Measurements from ENCODE around the gene BRIP1. TPM values are rescaled to one million over a fixed set of nuclear protein-coding genes. Genes with fewer than 3 reads are reported as not detected.

The BRIP1 gene
- total RNA-seq, 2 donors from 2014 or later: 0.14 TPM

DNA sequence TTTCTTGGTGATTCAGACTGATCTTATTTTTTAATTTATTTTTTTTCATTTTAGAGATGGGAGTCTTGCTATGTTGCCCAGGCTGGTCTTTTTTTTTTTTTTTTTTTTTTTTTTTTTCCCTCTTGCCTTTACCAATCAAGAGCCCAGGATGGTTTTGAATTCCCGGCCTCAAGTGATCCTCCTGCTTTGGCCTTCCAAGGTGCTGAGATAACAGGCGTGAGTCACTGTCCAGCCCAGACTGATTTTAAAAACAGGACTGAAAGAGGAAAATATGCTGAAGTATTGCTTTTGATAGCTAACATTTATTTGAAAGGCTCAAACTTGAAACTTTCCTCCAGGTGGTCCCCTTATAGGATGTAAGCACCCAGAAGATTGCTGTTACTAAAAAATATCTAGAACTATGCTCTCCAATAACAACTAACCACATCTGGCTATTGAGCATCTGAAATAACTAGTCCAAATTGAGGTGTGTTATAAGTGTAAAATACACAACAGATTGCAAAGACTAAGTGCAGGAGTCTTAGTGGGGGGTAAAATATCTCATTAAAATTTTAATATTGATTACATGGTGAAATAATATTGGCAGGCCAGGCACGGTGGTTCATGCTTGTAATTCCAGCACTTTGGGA lies 15.8 kb upstream of the BRIP1 start:
- DNase-seq (ENCODE audit: low spot score): no peak
- Histone ChIP-seq H3K27ac (no peak overlapping the region), H3K4me1 (ENCODE audit: control insufficient read depth in 1 of 2, low read depth in 2 of 2) (no peaks in the 10 kb centered on the region), H3K4me3 (no peak overlapping the region), H3K9me3 (no peaks in the 10 kb centered on the region), H3K27me3 (replicated peaks; ENCODE audit: insufficient read depth) (no peaks in the 10 kb centered on the region), H3K36me3 (peaks cover 7% of the 10 kb centered on the region)
- no peak for ATAC-seq (ENCODE audit: insufficient number of reproducible peaks, low FRiP score, low read depth)
- TF ChIP-seq CTCF (IDR thresholded peaks at IDR 0.05): no peak

DNA sequence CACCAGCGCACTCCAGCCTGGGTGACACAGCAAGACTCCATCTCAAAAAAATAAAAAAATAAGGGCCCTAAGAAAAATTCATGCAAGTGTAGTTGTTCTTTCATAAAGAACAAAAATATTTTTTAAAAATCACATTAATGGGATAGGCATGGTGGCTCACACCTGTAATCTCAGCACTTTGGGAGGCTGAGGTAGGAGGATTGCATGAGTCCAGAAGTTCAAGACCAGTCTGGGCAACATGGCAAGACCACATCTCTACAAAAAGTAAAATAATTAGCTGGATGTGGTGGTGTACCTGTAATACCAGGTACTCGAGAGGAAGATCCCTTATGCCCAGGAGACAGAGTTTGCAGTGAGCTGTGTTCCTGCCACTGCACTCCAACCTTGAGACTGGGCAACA lies 15.2 kb upstream of the BRIP1 start:
- no peak overlapping the region for H3K27ac ChIP-seq
- ATAC-seq (ENCODE audit: insufficient number of reproducible peaks, low FRiP score, low read depth): no peak

DNA sequence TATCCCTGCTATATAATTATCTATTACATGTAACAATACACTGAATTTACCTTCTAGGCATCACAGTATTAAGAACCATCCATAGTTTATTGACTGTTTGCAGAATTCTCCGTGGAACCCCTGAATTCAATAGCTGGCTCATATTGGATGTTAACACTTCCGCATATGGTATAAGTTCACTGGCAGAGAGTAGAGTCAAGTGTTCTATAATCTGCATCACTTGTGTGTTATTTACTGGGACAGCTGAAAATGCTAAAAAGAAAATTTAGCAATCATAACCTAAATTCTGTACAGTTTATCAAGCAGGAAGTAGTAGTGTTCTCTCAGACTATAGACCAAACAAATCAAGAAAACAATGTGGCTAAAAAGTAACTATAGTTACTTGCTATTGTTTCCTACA lies 14.5 kb upstream of the BRIP1 start:
- DNase-seq (ENCODE audit: low spot score): no peak
- H3K36me3 ChIP-seq: peaks cover 6% of the 10 kb centered on the region
- TF ChIP-seq CTCF (IDR thresholded peaks at IDR 0.05): no peak

More for the DNA sequence above, 15.2 kb upstream of the BRIP1 start:
- DNase-seq (ENCODE audit: low spot score): no peak
- Histone ChIP-seq H3K9me3 (no peaks in the 10 kb centered on the region), H3K36me3 (peaks cover 6% of the 10 kb centered on the region), H3K4me1 (ENCODE audit: control insufficient read depth in 1 of 2, low read depth in 2 of 2) (no peaks in the 10 kb centered on the region), H3K4me3 (no peak overlapping the region), H3K27me3 (replicated peaks; ENCODE audit: insufficient read depth) (no peaks in the 10 kb centered on the region)
- TF ChIP-seq CTCF (IDR thresholded peaks at IDR 0.05): no peak

GRCh38 chr17:61875804-61876203 lies 12.5 kb upstream of the BRIP1 start:
- Histone ChIP-seq H3K4me3 (no peak overlapping the region), H3K9me3 (no peaks in the 10 kb centered on the region), H3K4me1 (ENCODE audit: control insufficient read depth in 1 of 2, low read depth in 2 of 2) (no peaks in the 10 kb centered on the region), H3K27me3 (replicated peaks; ENCODE audit: insufficient read depth) (no peaks in the 10 kb centered on the region), H3K27ac (no peak overlapping the region), H3K36me3 (peaks cover 9% of the 10 kb centered on the region)
- no peak for ATAC-seq (ENCODE audit: insufficient number of reproducible peaks, low FRiP score, low read depth)
- no peak for DNase-seq (ENCODE audit: low spot score)
- no peak for TF ChIP-seq CTCF (IDR thresholded peaks at IDR 0.05)

More for the DNA sequence above, 14.5 kb upstream of the BRIP1 start:
- Histone ChIP-seq H3K27ac (no peak overlapping the region), H3K4me1 (ENCODE audit: control insufficient read depth in 1 of 2, low read depth in 2 of 2) (no peaks in the 10 kb centered on the region), H3K27me3 (replicated peaks; ENCODE audit: insufficient read depth) (no peaks in the 10 kb centered on the region), H3K4me3 (no peak overlapping the region), H3K9me3 (no peaks in the 10 kb centered on the region)
- ATAC-seq (ENCODE audit: insufficient number of reproducible peaks, low FRiP score, low read depth): no peak

DNA sequence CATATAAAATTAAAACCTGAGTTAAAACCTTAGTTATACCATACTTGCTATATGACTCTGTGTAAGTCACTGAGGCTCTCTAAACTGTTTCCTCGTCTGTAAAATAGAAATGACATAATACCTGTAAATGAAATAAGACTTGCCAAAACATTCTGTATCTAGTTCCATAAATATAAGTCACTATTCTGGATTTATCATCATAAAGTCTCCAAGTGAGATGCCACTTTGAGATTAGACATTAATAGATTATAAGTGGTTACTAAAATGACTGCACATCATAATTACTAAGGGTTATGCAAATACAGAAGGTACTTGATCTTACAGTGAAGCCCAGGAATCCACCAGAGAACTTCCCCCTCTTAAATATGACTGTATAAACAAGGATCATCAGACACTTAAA lies 12.0 kb upstream of the BRIP1 start:
- ATAC-seq (ENCODE audit: insufficient number of reproducible peaks, low FRiP score, low read depth): no peak
- Histone ChIP-seq H3K9me3 (no peaks in the 10 kb centered on the region), H3K27ac (no peak overlapping the region), H3K4me1 (ENCODE audit: control insufficient read depth in 1 of 2, low read depth in 2 of 2) (no peaks in the 10 kb centered on the region), H3K36me3 (peaks cover 12% of the 10 kb centered on the region), H3K4me3 (no peak overlapping the region), H3K27me3 (replicated peaks; ENCODE audit: insufficient read depth) (no peaks in the 10 kb centered on the region)
- DNase-seq (ENCODE audit: low spot score): no peak
- TF ChIP-seq CTCF (IDR thresholded peaks at IDR 0.05): no peak
